LNCaP clone FGC (cell line): ENCODE data around the gene PRAMEF20.
"Not testable (repeated sequence)": the region's sequence is repeated elsewhere in the genome, so short reads cannot be mapped to it uniquely, and the experiment has no call there.

ENCODE experiments used
- DNase-seq: peaks from one replicate; pipeline ENCODE4 v3.0.0-alpha.2; 2011; ENCODE audit warnings: low read depth
- H3K4me3 ChIP-seq: 2 replicates; pipeline ENCODE4 v1.5.1; 2011; ENCODE audit warnings: mild to moderate bottlenecking, low read depth, low read length, control low read depth
- CTCF ChIP-seq: IDR thresholded peaks from 2 replicates; pipeline ENCODE4 v1.5.1; 2012; ENCODE audit warnings: mild to moderate bottlenecking; ENCODE audit not compliant: control insufficient read depth, insufficient read depth; ENCODE audit errors: extremely low read depth

The PRAMEF20 gene

DNA sequence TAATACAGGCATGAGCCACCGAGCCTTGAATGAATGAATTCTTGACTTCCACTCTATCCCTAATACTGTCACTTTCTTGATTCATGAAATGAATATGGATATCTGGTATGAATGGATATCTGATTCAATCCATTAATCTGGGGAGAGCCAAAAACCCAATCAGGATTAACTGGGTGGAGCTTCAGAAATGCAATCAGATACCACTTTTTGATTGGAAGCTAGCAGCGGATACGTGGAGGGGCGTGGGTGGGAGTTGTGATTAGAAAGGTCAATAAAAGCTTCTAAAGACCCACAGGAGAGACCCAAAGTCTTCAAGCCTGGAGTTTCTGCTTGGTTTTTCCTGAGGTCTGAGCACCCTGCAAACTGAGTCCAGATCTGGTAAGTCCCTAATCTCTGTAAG lies at the start of gene PRAMEF20:
TSS of gene PRAMEF20 (plus strand) at position 301 of the 400 bp plus-strand sequence. CDS start 5,905 bp downstream, outside the sequence.
- DNase-seq, H3K4me3 ChIP-seq: not testable (repeated sequence)

GRCh38 chr1:13362364-13362763 lies 47.9 kb upstream of the PRAMEF20 start:
- DNase-seq = not testable (repeated sequence)

GRCh38 chr1:13364928-13365327 lies 45.3 kb upstream of the PRAMEF20 start:
- not testable (repeated sequence) for DNase-seq, H3K4me3 ChIP-seq

More at GRCh38 chr1:13362364-13362763, 47.9 kb upstream of the PRAMEF20 start:
- not testable (repeated sequence) for H3K4me3 ChIP-seq

DNA sequence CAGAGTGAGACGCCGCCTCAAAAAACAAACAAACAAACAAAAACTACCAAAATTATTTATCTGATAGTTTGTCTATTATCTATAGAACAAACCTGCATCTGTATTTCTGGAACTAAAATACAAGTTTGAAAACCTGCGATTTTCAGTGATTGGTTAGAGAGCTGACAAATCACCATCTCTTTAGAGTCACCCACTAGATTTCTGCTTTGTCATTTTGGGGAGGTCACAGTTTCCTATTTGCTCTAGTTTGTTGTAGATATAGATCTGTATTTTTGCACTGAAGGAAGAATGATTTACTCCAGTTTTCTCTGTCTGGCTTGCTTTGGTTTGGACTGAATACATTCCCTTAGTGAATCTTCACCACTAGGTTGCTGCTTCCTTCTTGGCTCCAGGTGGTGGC lies 43.7 kb upstream of the PRAMEF20 start:
- not testable (repeated sequence) for DNase-seq, H3K4me3 ChIP-seq

DNA sequence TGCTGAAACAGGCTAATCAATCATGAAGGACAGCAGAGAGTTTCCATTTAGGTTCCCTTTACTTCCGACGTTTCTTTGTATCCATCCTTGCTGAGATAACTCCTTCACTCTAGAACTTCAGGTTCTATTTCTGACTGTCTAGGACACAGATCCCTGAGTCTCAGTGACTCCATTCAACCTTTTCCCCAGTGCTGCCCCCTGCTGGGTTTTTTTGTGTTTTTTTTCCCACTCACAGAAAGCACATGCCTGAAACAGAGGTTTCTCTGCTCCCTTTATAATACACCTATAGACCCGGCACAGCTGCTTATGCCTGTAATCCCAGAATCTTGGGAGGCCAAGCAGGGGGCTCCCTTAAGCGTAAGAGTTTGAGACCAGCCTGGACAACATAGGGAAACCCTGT lies 41.7 kb upstream of the PRAMEF20 start:
- H3K4me3 ChIP-seq, DNase-seq: not testable (repeated sequence)
- TF ChIP-seq CTCF = peak; percentile 33

GRCh38 chr1:13378983-13379382 lies 31.3 kb upstream of the PRAMEF20 start:
- H3K4me3 ChIP-seq, DNase-seq: not testable (repeated sequence)

GRCh38 chr1:13380380-13380779 lies 29.9 kb upstream of the PRAMEF20 start:
- DNase-seq, H3K4me3 ChIP-seq: not testable (repeated sequence)

- not testable (repeated sequence) for H3K4me3 ChIP-seq, DNase-seq
These were observed 20.9 kb upstream of the PRAMEF20 start, which contains the start of gene PRAMEF17 for GRCh38 chr1:13389332-13389731. Gene PRAMEF17 (plus strand): TSS chr1:13389632. CDS start chr1:13389658, 26 bp downstream.

DNA sequence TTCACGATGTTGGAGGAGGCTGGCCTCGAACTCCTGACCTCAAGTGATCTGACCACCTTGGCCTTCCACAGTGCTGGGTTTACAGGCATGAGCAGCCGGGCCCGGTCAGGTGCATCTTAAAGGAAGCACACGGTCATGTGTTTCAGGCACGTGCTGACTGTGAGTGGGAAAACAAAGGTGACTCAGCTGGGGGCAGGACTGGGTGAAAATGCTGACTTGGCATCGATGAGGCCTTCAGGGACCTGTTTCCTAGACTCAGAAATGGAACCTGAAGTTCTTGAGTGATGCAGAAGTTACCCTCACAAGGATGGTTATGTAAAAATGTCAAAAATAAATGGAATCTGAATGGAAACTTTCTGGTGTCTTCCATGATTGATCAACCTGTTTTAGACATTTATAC lies 17.2 kb upstream of the PRAMEF20 start:
- DNase-seq, H3K4me3 ChIP-seq: not testable (repeated sequence)

DNA sequence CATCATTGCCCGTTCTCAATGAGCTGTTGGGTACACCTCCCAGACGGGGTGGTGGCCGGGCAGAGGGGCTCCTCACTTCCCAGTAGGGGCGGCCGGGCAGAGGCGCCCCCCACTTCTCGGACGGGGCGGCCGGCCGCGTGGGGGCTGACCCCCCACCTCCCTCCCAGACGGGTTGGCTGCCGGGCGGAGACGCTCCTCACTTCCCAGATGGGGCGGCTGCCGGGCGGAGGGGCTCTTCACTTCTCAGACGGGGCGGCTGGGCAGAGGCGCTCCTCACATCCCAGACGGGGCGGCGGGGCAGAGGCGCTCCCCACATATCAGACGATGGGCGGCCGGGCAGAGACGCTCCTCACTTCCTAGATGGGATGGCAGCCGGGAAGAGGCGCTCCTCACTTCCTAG lies 15.5 kb upstream of the PRAMEF20 start:
- DNase-seq, H3K4me3 ChIP-seq: not testable (repeated sequence)

- not testable (repeated sequence) for H3K4me3 ChIP-seq, DNase-seq
These were observed 14.9 kb upstream of the PRAMEF20 start for GRCh38 chr1:13395311-13395710.

DNA sequence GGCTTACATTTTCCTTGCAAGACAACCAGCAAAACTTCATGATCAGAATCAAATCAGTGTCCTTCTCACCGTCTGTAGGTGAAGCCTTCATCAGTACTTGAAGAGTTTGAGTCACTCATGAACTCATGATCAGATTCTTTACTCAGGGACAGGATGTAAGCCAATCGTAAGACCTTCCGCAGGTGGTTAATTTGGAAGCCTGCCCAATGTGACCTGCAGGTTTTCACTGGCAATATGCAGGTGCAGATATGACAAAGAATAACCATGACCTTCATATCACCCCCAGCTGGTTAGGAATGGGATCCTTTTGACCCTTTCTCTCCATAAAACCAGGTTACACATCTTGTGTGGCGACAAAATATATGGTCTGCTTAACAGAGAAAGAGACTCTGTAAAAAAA lies 2.4 kb upstream of the PRAMEF20 start:
- no peak for TF ChIP-seq CTCF
- DNase-seq = no peak
- H3K4me3 ChIP-seq = no peak overlapping the region

GRCh38 chr1:13430495-13430894 lies 20.2 kb downstream of the PRAMEF20 start:
- DNase-seq = no peak
- H3K4me3 ChIP-seq = no peak overlapping the region
- no peak for TF ChIP-seq CTCF
